GM18498 (cell line): ENCODE measurements around the gene ROR1.
"Not testable (repeated sequence)": the region's sequence is repeated elsewhere in the genome, so short reads cannot be mapped to it uniquely, and the experiment has no call there.

Source experiments
- ATAC-seq: cut with Tn5 transposase; IDR thresholded peaks from one replicate; pipeline ENCODE4 v1.9.1; 2021; ENCODE audit warnings: mild to moderate bottlenecking, moderate library complexity; ENCODE audit not compliant: unreplicated experiment

ROR1 gene

DNA sequence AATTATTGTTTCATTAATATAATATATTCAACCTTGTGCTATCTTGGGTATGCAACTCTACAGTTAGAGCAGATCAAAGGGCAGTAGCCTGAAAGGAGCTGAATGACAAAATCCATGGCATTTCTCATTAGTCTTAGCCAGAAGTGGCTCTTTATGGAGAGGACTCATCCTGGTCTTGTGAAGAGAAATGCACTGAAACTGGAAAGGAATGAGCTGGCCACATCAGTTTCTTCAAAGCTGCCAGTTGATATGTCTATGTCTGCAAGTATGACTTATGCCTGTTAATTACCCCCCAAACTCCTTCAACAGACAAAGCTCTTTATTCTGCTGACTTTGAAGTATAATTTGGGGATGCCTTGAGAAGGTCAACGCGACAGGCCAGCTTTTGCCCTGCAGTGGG, 310.6 kb downstream of the ROR1 start:
- no peak for ATAC-seq

DNA sequence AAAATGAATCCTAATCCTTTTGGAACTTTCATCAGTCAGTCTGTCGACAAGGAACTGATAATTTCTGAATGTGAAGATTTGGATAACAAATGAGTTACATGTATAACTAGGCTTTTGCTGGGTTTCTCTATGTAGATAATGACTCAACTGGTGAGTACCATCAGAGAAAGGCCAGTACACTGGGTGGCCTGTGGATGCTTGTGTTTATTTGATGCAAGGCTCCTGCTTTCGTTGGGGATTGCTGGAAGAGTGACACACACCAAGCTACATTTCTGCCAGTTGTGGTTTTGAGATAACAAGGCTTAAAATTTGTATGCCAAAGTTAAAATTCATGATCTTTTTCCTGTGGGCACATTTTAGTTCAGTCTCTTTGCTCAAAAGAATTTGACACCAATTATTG, 314.0 kb downstream of the ROR1 start:
- no peak for ATAC-seq

DNA sequence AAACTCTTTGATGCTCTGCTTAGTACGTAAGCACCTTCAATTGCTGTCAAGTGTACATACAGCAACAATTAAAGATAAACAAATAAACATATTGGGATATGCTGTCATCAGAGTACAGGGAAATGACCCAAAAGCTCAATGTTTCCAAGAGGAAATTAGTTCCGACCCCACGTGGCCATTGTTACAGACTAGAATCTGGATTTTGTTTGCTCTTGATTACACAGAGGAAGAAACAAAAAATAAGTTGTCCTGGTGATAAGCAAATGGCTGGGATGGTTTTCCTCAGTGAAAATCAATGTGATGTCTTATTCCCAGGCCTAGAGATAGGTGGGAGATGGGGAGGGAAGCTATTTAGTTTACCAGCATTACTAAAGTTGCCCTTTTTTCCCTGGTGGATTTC, 316.6 kb downstream of the ROR1 start:
- ATAC-seq, result no peak

DNA sequence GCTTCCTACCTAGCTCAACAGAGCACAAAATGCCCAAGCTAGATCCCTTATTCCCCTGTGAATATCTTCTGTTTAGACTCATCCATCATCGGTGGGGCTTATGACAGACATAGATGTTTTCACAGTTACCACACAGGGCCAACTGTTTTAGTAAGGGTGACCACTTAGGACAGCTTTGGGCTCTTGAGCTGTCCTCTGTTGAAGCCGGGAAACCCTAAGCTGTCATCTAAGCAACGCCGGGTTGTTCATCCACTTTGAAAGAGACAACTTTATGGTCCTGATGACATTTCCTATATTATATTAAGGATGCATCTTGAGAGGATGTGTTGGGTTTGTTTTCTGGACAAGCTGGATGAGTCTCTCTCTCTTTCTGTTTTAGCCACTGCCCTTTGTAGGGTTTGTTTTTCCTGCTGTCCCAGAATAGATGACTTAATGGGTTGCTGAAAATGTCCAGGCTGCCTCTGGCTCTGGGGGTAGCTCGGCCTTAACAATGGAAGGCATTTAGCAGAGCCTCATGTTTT, 319.1 kb downstream of the ROR1 start:
- no peak for ATAC-seq

DNA sequence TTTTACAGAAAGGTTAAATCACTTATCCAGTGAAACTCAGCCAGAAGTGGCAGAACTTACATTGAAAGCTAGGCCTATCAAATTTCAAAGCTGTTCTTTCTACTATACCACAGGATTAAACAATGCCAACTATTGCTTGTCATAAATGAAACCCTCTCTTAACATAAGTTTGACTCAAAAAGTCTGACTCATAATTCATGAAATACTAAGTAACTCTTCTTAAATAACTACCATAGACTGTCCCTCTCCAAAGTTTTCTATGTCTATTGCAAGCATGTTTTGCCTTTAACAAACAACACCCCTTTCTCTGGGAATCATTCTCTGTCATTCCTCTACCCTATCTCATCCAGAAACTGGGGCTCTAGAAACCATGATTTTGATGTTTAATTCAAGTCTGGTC, 320.1 kb downstream of the ROR1 start:
- ATAC-seq, result no peak

DNA sequence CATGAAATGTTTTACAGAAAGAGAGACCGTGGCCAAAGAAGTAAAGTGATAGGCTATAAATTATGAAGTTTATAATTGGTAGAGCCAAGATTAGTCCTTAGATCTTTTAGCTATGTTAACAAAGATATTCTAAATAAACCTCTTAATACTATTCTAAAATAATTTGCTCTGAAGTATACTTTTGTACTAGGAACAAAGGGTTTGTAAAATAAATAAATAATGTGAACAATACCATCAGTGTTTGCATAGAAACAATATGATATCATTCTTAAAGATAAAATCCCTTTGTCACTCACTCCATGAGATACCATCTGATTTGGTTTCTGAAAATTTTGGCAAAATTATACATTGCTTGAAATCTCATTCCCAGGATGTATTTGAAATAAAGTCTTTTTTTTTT, 322.0 kb downstream of the ROR1 start:
- no peak for ATAC-seq

DNA sequence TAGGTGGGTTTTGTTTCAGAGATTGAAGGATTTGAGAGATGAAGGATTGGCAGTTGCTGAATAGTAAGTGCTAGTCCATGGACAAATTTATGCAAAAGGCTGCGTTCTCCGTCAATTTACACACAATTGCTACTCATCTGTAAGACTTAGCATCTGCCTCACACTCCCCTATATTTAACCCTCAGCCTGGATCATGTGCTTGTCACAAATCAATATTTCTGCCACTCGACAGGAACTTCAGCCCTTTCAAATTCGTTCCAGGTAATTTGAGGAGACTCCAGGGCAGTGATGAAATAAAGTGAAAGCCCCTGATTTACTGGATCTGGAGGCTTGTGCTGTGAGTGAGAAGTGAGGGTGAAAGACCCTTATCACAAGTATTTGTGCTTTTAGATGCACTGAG, 324.0 kb downstream of the ROR1 start:
- no peak for ATAC-seq

DNA sequence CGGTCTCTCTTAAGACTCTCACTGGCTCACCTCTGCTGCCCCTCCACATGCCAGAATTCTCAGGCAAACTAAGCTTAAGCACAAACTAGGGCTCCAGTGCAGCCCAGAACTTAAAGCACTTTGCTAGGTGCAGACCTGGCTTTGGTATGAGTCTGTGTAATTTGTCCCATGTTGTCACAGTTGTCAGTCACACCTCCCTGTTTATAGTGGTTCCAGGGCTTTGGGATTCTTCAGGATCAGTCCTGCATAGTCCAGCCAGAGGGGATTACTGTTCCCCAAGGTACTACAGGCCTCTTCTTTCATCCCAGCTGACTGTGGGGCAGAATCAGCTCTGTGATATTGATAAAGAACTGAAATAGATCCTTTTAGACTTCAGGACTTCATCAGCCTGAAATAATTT, 324.6 kb downstream of the ROR1 start:
- no peak for ATAC-seq

DNA sequence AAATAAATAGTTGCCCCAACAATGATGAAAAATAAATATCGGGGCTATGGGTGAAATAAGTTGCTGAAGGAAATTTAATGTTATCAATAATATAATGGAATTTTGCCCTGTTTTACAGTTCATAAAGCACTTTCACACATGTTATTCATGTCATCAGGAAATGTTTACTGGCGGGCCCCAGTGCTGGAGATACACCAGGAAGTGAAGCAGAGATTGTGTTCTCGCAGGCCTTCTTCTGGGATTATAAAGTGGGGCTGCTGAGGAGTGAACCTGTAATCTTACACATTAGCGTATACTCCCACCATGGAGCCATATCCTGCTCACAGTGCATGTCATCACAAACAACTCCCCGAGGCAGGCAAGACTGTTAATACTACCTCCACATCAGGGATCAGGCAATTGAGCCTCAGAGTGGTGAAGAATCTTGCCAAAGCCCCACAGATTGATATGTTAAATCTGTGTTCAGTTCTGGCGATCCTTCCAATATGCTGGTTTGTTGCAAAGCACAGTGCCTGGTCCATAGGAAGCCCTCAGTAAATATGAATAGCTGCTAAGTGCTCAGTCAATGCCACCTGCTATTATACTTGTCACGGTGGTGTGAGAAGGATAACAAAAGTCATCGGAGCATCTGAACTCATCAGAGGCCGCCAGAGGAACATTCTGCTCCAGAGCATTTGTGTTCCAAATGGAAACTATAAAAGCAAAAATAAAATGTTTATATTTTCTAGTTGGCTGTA, 325.2 kb downstream of the ROR1 start:
- ATAC-seq, result no peak

DNA sequence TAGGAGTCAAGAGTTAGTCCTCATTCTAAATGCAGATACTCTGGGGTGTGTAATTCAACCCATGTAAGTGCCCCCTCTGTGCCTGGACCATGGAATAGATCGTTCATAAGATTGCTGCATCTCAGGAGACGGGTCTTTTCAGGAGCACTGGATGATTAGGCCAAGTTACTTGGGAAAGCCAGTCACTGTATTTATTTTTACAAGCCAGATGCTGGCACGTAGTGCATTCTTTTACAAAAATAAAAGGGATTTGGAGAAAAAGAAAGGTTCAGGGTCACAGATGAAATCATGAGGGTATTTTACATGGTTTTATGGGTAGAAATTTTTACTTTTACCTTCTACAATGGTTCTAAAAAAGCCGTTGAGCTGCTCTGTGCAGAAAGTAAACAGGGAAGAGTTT, 327.0 kb downstream of the ROR1 start:
- no peak for ATAC-seq

DNA sequence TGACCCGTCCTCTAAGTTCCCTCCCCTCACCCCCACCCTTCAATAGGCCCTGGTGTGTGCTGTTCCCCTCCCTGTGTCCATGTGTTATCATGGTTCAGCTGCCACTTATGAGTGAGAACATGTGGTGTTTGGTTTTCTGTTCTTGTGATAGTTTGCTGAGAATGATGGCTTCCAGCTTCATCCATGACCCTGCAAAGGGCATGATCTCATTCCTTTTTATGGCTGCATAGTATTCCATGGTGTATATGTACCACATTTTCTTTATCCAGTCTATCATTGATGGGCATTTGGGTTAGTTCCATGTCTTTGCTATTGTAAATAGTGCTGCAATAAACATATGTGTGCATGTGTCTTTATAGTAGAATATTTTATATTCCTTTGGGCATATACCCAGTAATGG, 330.8 kb downstream of the ROR1 start:
- not testable (repeated sequence) for ATAC-seq

DNA sequence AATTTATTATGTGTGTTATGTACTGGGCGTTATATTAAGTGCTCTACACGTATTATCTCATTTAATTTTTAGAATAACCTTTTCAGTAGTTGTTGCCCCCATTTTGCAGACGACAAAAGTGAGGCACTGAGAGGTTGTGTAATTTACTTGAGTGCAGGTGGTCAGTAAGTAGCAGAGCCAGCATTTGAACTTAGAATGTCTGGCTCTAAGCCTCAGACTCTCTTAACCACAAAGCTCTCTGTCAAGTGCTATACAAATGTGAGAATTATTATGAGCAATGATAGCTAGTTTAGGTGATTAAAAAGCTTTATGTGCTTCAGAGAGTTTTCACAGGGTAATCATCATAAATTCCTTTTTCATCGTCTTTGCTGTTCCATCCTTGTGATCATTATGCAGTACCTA, 333.3 kb downstream of the ROR1 start:
- ATAC-seq, result no peak

DNA sequence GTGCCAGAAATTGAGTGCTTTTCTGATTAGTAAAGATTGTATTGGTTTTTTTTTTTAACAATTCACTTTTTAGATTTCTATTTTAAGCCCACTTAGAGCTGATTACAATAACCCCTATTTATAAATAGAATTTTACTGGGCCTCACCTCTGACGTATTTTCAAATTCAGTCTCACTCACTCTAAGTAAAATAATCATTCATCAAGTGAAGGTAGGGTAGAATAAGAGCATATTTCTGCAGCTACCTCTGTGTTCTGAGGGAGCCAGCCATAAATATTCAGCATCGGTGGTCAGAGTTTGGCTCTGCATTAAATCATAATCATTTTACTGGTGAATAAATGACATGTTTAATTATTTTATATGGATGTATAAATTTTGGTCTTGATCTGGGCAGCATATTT, 333.8 kb downstream of the ROR1 start:
- ATAC-seq, result no peak

DNA sequence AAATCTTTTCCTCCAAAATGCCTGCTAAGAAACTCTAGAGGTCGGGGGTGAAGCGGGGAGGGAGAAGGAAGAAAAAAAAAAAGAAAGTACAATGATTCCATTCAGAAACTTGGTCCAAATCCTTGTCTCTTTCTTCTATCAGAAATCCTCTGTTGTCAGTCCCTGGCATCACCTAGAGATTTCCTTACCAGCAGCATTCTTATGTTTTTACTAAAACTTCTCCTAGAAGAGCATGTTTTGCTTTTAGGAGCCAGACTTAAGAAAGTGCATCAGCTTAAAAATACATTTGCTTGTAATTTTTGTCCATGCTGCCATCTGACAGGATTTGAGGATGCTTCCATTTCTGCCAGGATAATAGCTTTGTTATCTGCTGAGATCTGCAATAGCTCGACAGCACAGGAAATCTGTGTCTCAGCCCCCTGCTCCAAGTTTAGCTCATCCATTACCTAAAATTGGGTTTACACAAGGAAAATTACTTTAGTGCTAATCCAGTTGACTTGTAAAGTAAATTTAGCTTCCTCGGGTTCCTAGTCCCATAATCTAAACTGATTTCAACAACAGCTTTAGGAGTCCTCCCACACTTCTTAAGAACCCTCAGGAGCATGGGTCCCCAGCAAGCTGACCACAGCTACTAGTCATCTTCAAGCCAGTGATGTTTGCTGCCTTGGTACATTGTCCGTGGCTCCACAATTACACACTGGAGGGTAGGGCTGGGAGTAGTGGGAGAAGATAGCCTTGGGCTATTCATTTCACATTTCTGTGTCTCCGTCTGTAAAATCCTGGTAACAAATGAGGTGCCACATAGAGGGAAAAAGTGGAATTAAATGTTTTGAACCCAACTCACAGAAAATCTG, 337.3 kb downstream of the ROR1 start:
- ATAC-seq, result no peak

DNA sequence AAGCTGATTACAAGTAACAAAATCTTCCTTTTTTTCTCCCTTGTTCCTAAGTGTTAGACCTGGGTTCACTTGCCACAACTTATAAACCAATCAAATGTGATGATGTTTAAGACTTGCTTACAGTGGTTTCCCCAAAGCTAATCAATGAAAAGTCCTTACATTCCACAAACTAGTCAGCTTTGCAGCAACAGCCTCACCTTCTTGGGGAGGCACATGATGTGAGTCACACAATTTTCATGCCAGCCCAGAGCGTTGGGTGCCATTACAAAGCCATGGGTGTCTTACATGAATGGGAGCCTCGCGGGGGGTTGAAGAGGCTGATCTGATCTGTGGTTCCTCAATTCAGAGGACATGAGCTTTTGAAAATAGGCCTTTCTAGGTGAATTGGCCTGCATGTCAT, 338.0 kb downstream of the ROR1 start:
- ATAC-seq, result no peak

DNA sequence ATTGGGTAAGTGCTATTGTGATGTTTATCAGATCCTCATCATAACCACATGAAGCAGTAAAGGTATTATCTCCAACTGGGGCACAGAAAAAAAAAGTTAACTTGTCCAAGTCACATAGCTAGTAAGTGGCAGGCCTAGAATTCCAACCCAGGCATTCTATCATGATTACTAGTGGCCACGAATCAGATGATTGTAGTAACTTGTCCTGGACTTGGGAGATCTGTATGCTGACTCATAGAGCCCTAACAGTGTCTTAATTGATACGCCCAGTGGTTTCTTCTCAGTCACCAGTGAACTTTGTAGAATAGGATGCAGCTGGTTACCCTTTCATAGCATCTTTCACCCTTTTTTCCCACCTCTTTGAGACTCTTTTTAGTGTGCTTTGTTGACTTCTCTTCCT, 338.5 kb downstream of the ROR1 start:
- no peak for ATAC-seq

DNA sequence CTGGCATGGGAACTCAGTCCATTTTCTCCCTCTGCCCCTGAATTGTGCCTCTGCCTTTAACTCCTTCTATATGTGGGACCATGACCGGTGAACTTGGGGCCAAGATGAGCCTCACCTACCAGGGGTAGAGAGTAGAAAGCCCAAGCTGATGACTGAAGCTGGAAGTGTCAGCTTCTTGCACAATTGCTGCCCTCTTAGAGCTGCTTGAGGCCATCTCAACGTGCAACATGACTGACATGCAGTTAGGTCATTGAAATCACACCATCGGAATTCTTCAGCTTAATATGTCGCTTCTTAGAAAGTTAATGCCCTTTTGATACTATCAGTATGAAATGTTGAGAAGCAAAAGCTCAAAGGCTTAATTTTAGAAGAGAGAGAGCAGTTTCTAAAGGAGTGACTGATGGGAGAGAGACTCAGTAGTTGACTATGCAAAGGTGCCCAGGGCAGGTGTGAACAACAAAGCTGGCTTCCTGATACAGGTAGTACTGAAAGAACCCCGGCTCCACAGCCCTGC, 340.3 kb downstream of the ROR1 start:
- ATAC-seq, result no peak

DNA sequence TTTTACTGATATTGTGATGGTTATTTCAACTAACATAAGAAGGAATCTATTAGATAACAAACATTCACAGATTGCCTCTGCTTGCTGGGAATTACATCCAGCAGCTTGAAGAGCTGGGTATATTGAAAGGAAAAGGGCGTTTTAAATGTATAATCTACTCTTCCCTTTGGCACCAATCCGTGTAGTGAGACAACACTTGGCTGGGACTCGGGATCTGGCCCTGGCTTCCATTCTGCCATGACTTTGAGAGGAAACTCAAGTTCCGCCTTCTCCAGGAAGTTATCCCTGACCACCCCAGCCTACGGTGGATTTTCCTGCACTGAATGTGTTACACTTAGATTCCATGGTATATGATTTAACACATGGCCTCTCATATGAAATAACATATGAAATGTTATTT, 342.7 kb downstream of the ROR1 start:
- ATAC-seq, result no peak

DNA sequence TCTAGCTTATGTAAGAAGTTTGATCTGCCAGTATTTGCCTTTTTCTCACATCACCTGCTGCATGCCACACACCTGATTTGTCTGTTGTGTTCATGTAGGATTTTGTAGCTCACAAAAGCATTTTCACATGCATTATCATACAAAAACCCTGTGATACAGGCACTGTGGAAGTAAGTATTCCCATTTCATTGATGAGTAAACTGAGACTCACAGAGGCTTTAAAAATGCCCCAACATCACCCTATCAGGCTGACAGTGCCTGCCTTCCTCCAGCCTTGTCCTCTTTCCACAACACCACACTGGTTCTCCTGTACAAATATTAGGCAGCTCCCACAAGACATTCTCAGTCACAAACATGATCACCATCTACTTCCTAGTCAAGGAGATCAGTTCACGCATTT, 343.7 kb downstream of the ROR1 start:
- no peak for ATAC-seq

DNA sequence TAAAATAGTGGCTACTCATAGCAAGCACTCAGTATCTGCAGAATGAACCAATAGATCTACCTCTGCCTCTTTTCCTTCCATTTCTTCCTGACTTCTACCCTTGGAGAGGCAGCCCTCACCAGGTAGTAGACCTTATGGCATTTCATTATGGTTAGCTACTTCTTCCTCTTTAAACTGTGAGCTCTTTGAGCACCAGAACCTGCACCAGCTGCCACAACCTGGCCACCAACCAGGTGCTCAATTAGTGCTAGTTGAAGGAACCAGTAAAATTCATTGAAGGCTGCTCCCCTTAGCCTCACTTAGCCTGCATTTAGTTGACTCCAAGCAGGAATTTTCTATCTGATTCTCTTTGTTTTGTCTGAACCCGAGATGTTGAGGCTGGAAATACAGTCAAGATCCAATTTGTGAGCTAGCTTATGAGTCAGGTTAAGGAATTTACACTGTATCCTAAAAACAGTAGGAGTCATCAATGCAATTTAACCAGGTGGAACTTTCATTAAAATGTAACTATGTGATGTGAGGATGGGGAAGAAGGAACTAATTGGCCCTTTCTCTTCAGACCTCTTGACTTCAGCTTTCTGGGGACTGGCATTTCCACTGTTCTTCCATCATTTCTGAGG, 348.1 kb downstream of the ROR1 start:
- no peak for ATAC-seq

DNA sequence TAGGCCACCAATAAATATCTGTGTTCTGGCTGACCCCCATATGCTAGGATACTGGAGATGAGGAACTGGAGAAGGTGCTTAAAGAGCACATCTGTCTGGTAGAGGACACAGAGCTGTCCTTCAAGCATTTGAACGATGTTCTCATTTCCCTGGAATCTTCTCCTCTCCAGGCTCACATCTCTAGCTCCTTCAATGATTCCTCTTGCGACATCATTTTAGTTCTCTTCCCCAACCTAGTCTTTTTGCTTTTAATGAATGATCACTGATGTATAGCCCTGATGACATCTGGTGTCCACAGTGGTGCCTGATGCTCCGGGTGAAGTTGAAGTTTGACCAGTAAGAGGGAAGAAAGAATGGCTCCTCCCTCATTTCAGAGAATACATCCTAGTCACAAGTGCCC, 348.8 kb downstream of the ROR1 start:
- ATAC-seq, result no peak
